Middle frontal gyrus (tissue), 1 donor: ENCODE measurements around the gene TALDO1.
A peak's percentile ranks its signal among the peaks of the same experiment; 100 is the strongest.

Source experiments
- DNase-seq: peaks from one replicate; pipeline ENCODE4 v3.0.0-alpha.2; 2015; ENCODE audit warnings: low spot score; ENCODE audit errors: extremely low spot score

Gene TALDO1

DNA sequence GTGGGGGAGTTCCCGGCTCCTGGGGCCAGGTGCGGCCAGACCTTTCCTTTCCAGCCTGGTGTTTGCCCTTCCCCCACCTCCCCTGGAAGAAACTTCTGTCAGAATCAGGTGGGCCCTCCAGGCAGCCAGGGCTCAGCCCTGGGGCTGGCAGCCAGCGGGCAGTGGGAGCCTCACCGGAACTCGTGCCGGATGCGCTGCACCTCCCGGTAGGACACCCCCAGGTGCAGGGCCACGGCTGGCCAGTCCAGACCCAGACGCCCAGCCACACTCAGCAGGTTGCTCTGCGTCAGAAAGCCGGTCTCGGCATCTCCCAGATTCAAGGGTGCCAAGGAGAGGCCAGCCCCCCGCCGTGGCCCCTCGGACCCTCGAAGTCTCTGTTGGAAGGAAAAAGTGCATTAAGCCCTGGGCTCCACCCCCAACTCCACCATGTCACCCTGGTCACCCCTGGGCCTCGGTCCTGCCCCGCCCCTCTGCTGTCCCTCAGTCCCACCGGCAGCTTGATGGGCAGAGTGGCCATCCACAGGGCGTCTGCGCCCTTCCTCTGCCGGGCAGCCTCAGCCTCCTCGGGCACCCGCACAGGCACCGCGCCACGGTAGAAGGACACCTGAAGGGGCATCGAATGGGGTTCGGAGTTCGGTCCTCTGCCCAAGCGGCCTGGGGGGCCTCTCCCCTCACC is 52.5 kb downstream of the TALDO1 start:
- no peak for DNase-seq

DNA sequence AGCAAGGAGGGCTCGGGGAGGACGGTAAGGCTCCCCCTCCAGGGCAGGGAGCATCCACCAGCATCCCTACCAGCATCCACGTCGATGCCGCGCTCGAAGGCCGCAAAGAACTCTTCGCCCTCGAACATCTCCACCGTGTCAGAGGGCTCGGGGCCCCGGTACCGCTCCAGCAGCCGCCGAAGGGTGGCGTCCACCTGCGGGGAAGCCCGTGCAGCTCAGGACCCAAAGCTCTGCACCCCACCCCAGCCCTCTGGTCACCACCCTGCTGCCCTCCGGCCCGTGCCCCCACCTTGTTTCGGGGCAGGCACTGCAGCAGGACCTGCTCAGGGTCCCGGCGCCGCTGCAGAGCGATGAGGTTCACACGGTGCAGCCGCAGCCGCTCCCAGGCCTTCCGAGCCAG is 53.2 kb downstream of the TALDO1 start:
- DNase-seq = no peak

DNA sequence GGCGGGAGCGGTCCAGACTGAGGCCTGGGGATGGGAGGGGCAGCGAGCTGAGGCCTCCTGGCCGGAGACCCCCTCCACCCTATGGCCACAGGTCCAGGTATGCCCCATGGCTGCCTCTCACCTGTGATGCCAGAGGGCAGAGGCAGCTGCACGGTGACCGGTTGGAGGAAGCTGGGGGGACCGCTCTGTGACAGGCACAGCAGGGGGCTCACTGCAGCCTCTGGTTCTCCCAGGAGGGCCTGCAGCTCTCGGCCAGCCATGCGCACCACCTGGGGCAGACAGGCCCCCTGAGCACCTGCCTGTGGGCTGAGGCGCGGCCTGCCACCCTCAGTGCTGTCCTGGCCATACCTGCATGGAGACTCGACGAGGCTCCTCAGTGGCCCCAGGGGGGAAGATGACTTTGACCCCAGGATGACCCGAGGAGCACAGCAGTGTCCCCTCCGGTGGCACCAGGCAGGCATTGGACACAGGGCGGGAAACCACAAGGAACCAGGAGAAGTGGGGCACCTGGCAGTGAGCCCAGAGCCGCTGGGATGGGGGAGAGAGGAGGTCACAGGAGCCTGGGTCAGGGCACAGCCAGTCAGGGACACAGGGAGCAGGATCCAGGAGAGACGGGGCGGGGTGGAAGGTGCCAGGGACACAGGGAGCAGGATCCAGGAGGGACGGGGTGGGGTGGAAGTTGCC is 54.0 kb downstream of the TALDO1 start:
- no peak for DNase-seq

DNA sequence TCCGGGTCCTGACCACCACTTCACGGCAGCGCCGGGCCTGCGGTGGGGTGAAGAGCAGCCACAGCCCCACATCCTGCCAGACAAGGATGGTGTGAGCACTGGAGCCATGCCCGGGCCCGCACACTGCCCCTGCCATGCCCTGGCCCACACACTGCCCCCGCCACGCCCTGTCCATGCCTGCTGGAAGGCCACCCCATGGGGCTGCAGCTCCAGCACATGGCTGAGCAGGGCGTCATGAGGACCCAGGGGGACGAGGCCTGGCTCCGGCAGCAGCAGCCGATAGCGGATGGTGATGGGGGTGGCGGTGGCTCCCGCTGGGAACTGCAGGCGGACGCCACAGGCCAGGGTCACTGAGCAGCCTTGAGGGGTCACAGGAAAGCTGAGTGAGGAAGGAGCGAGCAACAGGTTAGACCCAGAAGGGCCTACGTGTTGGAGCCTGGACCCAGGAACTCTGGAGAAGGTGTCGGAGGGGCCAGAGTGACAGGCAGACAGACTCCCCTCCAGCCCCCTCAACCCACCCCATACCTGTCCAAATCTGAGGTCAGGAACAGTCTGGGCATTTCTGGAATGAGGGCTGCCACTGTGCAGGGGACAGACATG is 54.9 kb downstream of the TALDO1 start:
- DNase-seq = no peak

DNA sequence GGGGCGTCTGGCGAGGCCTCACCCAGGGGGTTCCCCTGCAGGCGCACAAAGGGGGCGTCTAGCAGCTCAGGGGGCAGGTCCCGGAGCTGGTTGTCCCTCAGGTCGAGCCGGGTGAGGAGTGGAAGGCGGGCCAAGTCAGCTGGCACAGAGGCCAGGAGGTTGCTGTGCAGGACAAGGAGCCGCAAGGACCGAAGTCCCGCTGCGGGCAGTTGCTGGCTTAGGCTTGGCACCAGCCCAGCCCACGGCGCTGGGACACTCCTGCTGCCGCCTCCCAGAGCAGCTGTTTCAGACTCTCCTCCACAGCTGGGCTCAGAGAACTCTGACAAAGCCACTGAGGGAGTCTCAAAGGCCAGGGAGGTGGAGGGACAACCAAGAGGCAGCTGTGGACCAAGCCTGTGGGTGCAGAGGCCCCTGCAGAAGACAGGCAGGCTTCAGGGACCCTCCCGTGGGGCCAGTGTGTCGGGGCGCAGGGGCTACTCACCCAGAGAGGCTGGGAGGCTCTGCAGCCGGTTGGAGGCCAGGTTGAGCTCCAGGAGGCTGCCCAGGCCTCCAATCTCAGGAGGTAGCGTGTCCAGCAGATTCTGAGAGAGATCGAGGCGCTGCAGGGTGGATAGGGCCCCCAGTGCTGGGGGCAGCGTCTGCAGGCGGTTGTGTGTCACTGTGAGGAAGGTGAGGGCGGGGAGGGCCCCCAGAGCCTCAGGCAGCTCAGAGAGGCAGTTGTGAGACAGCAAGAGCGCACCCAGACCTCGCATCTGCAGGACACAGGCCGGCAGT is 55.6 kb downstream of the TALDO1 start:
- no peak for DNase-seq

DNA sequence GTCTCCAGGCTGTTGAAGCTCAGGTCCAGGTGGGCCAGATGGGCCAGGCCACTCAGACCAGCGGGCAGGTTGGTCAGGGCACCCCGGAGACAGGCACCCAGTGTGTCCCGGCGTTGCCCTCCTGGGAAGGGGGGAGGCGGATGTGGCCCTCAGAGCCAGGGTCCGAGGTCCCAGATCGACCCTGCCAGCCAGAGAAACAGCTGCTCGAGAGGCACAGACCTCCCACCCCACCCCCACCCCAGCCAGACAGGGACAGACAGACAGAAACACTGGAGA is 56.1 kb downstream of the TALDO1 start:
- DNase-seq = no peak

DNA sequence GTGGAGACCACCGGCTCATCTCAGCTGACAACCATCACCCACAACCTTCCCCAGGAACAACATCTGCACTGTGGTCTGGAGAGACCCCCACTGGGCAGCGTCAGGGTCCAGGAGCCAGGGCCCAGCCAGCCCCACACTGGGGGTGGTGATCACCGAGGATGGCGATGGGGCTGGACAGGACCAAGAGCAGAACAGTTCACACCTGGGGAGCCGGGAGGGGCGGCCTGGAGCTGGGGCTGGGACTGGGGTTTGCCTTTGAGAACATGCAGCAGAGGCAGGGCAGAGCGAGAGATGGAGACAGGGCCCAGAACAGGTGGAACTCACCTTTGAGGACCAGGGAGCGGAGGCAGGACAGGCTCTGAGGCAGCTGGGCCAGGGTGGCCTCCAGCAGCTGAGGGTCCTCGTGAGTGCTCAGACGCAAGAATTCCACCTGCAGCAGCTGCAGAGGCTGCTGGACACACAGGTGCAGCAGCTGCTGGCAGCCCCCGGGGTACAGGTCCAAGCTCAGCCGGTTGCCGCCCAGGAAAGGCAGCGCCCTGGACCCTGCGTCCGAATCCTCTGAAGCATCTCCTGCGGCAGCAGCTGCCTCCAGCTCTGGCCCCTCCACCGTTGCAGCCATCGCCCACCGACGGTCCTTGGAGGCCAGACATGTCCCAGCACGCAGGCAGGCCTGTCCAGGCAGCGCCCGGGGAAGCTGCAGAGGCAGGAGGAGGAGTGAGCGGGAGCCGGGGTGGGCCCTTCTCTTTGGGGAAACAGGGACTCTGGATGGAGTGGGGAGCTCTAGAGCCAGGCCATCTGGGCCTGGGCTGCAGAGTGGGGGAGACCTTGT is 56.7 kb downstream of the TALDO1 start:
- no peak for DNase-seq

DNA sequence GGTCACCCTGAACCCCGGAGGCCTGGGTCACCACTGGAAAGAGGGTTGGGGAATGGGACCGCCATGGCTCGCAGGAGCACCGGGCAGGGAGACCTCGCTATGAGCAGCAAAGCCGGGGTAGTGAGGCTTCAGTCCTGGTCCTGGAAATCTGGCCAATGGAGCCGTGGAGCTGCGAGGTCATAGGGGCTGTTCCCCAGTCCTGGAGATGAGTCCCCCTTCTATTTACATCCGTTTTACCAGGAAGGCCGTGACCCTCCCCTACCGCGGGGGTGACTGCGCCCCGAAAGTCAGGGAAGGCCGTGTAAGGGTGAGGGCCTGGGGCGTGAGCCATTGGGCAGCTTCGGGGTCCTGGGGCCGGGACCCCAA is 57.3 kb downstream of the TALDO1 start:
- no peak for DNase-seq

DNA sequence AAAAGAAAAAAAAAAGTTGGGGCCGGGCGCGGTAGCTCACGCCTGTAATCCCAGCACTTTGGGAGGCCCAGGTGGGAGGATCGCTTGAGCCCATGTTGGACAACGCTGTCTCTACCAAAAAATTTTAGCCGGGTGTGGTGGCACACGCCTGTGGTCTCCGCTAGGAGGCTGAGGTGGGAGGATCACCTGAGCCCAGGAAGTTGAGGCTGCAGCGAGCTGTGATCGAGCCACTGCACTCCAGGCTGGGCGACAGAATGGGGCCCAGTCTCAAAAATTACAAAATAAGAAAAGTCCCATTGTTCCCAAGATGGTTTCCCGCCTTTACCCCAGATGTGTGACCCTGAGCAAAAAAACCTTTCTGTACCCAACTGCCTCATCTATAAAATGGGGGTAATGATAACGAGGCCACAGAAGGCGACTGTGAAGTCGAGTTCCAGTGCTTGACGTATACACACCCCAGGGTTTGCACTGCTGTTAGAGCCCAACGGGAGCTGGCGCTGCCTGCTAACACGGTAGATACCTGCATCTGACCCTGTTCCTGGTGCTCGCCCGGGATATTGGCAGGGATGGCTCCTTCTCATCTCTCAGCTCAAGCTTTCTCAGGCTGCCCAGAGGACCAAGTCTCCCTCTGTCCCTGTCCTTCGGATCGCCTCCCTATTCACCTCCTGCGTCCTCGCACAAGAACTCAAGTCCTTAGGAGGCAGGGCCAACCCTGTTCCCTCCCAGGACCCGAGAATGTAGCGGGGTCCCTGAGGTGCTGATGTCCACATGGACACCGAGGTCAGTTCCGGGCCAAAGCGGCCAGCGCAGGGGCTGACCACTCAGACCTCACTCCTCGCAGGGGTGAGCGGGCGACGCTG is 61.4 kb downstream of the TALDO1 start:
- peak; percentile 18 for DNase-seq

DNA sequence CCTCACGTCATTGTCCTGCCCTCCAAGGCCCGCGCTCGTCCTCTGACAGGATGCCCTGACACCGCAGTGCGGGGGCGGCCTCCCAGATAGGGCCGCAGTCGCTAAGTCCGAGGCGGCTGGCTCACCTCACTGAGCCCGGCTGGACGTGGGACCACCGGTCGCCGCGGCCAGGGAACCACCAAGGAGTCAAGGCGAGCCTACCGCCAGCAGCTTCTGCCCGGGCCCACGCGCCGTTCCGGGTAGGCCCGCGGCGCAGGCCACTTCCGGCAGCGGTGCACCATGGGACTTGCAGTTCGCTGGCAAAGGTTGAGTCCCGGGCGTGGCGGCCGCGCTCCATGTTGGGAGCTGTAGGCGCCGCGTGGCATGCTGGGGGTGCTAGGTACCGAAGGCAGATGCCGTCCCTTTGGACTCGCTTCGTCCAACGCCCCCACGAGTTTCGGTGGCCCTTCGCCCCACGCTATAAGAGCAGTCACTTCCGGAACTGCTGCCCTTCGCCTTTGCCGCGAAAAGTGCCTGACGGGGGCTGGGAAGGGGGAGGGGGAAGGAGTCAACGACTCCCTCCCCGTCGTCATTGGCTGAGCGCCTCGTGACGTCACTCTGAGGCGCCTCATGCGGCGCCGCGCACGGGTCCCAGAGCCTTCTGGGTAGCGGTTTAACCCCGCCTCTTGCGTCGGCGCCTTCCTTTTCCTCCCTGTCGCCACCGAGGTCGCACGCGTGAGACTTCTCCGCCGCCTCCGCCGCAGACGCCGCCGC is 62.2 kb downstream of the TALDO1 start, which contains the start of gene RPLP2:
TSS of gene RPLP2 (plus strand) at position 681 of the 753 bp plus-strand sequence. CDS start 268 bp downstream, outside the sequence.
- peak; percentile 93 for DNase-seq

DNA sequence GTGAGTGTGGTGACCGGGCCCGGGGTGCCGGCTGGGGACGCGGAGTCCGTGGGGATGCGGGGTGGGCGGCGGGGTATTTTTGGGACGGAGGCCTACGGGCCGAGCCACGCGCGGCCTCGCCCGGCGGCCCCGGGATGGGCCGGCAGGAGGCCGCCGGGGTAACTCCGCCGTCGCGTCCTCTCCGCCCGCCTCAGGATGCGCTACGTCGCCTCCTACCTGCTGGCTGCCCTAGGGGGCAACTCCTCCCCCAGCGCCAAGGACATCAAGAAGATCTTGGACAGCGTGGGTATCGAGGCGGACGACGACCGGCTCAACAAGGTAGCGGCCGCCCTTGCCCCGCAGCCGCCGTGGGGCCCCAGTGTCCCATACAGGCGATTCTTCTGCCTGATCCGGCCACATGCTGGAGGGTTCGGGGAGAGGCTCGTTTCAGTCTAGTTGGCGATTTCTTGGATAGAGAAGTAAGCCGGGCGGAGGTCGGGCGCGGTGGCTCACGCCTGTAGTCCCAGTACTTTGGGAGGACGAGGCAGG is 62.8 kb downstream of the TALDO1 start:
- DNase-seq = no peak

DNA sequence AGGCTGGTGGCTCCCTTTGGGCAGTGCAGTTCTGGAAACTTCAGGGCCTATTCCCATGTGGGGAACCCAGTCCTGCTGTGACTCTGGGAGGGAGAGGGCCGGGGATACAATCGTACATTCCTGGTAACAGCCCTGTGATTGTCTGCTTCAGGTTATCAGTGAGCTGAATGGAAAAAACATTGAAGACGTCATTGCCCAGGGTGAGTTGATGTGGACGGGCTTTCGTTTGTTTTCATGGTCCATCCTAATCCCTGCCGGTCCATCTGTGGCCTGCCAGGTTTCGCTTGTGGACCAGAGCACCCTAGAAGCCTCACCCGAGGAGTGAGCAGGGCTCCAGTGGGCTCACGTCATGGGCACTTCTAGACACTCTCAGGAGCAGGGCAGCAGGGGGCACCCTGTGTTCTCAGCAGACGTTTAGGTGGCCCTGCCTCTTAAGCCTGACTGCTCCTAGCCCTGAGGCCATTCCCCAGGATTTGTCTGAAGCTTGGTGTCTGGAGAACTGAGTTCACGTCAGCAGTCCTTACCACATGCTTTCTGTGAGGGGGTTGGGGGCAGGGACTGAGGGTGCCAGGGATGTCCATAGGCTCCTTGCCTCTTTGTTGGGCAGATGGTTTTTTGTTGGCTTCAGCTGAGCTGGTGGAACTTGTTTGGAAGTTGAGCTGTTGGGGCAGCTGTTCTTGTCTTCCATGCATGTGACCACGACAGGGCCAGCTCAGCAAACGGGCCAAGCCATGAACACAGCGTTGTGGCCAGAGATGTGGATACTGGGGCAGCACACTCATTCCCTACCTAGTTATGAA is 64.4 kb downstream of the TALDO1 start:
- DNase-seq = no peak

DNA sequence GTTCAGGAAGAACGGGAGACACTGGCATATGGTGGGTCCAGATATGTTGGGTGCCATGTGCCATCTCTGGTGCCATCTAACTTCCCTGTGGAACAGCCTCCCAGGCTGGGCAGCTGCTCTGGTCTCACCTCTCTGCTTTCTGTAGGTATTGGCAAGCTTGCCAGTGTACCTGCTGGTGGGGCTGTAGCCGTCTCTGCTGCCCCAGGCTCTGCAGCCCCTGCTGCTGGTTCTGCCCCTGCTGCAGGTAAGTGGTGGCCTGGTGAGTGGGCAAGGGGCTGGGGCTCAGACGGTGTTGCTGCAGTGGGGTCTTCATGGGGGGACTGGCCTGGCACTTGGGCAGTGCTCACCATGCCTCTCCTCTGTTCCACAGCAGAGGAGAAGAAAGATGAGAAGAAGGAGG is 65.1 kb downstream of the TALDO1 start:
- no peak for DNase-seq

DNA sequence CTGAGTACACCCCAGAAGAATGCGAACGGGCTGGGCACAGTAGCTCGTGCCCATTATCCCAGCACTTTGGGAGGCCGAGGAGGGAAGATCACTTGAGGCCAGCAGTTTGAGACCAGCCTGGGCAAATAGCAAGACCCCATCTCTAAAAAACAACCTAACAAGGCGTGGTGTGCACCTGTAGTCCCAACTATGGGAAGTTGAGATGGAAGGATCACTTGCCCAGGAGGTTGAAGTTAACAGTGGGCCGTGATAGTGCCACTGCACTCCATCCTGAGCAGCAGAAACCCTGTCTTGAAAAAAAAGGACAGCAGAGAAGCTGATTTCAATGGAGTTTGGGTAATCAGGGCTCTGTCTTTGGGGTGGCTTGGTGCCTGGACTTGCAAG is 65.8 kb downstream of the TALDO1 start:
- no peak for DNase-seq

DNA sequence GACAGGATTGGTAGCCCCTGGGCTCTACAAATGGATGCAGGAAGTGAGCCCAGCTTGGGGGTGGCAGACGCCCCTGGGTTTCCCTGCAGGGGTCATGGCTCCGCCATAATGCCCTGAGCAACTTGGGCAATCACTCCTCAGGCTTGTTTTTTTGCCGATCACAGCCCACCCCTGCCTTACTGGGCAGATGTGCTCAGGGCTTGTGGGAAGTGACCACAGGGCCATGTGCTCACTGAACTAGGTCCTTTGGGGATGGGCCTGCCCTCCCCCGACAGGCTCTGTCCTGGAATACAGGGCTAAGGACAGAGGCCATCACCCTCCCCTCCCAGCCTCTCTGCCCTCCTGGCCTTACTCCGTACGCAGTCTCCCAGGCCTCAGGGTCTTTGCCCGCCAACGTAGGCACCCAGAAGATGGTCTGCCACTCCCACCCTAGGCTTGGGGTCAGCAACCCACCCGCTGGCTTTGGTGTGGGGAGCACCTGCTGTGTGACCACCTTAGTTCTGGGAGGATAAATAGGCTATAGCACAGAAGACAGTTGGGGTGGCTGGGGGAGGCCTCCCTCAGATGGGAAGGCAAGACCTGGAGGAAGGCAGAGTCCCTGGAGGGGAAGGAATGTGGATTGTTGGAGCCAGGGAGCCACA is 66.3 kb downstream of the TALDO1 start:
- no peak for DNase-seq
